ENCODE results near the gene PSG3.
"Not testable (repeated sequence)": the region's sequence is repeated elsewhere in the genome, so short reads cannot be mapped to it uniquely, and the experiment has no call there.

The PSG3 gene

DNA sequence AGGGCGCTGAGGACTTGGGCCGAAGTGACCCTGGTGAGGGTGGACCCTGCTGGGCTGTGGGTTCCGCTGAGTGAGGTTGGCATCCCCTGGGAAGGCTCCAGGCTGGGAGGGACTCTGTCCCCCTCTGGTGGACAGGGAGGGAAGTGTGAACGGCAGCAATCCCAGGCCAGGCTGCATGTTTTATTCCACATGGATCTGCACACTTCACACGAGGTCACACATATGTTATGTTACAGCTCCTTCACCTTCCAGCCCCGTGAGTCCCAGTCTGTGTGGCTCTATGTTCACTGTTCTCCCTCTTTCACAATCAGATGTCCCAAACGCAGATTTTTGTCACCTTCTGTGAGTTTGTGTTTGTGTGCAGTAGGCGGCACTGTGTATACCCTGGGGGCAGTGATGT, 27.0 kb upstream of the PSG3 start:
- TF ChIP-seq, protein P1, sequence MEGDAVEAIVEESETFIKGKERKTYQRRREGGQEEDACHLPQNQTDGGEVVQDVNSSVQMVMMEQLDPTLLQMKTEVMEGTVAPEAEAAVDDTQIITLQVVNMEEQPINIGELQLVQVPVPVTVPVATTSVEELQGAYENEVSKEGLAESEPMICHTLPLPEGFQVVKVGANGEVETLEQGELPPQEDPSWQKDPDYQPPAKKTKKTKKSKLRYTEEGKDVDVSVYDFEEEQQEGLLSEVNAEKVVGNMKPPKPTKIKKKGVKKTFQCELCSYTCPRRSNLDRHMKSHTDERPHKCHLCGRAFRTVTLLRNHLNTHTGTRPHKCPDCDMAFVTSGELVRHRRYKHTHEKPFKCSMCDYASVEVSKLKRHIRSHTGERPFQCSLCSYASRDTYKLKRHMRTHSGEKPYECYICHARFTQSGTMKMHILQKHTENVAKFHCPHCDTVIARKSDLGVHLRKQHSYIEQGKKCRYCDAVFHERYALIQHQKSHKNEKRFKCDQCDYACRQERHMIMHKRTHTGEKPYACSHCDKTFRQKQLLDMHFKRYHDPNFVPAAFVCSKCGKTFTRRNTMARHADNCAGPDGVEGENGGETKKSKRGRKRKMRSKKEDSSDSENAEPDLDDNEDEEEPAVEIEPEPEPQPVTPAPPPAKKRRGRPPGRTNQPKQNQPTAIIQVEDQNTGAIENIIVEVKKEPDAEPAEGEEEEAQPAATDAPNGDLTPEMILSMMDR (IDR thresholded peaks at IDR 0.05; ENCODE audit: insufficient read depth, low read length, poor library complexity, severe bottlenecking): peak; percentile 15
- H3K9ac ChIP-seq (ENCODE audit: low read length); H2AFZ ChIP-seq (ENCODE audit: low read depth, low read length, severe bottlenecking); H3K9me2 ChIP-seq (replicated peaks; ENCODE audit: insufficient read depth, low read length); H3K27ac ChIP-seq (ENCODE audit: low read depth, low read length); H3K79me2 ChIP-seq (ENCODE audit: insufficient read depth, low read length); H4K20me1 ChIP-seq (ENCODE audit: low read depth, low read length); H3K9me3 ChIP-seq (ENCODE audit: insufficient read depth, low read length); H3K4me2 ChIP-seq (ENCODE audit: low read depth, low read length, poor library complexity, severe bottlenecking); H3K36me3 ChIP-seq (ENCODE audit: low read length); H3K27me3 ChIP-seq (ENCODE audit: low read length); H3F3A ChIP-seq (ENCODE audit: insufficient read depth); H3K4me3 ChIP-seq (ENCODE audit: insufficient read depth, low read length, poor library complexity, severe bottlenecking): not testable (repeated sequence)

DNA sequence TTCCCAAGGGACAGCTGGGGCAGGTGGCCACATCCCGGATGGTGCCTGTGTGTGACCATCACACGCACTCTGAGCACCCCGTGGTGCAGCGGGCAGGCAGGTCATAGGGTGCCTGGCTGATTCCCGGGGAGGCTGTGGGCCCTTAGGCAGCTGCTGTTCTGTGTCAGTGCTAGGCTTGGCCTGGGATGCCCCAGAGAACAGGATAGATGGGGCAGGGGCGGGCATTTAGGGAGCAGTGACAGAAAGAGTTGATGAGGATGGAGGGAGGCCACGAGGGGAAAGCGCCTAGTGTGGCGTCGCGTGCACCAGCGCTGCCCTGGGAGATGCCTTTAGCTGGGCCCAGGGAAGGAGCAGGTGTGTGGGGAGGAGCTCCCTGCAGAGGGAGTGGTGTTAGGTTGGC, 26.6 kb upstream of the PSG3 start:
- H3F3A ChIP-seq (ENCODE audit: insufficient read depth); H3K9me3 ChIP-seq (ENCODE audit: insufficient read depth, low read length); H3K4me2 ChIP-seq (ENCODE audit: low read depth, low read length, poor library complexity, severe bottlenecking); H2AFZ ChIP-seq (ENCODE audit: low read depth, low read length, severe bottlenecking); H4K20me1 ChIP-seq (ENCODE audit: low read depth, low read length); H3K4me3 ChIP-seq (ENCODE audit: insufficient read depth, low read length, poor library complexity, severe bottlenecking); H3K9ac ChIP-seq (ENCODE audit: low read length); H3K27ac ChIP-seq (ENCODE audit: low read depth, low read length); H3K9me2 ChIP-seq (replicated peaks; ENCODE audit: insufficient read depth, low read length); H3K79me2 ChIP-seq (ENCODE audit: insufficient read depth, low read length); H3K36me3 ChIP-seq (ENCODE audit: low read length); H3K27me3 ChIP-seq (ENCODE audit: low read length): not testable (repeated sequence)

DNA sequence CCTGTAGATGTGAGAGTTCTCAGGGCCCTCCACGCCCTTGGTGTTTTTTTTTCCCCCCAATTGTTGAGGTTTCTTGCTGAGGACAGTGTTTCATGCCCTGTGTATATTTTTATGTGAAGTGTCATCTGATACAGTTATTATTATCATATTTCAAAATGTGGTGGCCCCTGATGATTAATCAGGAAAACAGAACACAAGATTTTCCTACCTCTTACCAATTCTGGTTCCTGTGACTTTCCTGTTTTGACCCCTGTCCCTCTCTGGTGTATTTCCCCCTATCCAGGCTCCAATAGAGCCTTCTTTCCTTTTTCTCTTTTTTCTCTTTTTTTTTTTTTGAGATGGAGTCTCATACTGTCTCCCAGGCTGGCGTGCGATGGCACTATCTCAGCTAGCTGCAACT, 24.6 kb upstream of the PSG3 start:
- no peak overlapping the region for H3K4me3 ChIP-seq (ENCODE audit: insufficient read depth, low read length, poor library complexity, severe bottlenecking)
- no peak overlapping the region for H3K4me2 ChIP-seq (ENCODE audit: low read depth, low read length, poor library complexity, severe bottlenecking)
- H3K9me3 ChIP-seq (ENCODE audit: insufficient read depth, low read length): no peaks in the 10 kb centered on the region
- H3K27ac ChIP-seq (ENCODE audit: low read depth, low read length): no peak overlapping the region
- H3F3A ChIP-seq (ENCODE audit: insufficient read depth): no peaks in the 10 kb centered on the region
- H4K20me1 ChIP-seq (ENCODE audit: low read depth, low read length): no peaks in the 10 kb centered on the region
- H3K9me2 ChIP-seq (replicated peaks; ENCODE audit: insufficient read depth, low read length): no peaks in the 10 kb centered on the region
- no peak overlapping the region for H2AFZ ChIP-seq (ENCODE audit: low read depth, low read length, severe bottlenecking)
- H3K27me3 ChIP-seq (ENCODE audit: low read length): no peaks in the 10 kb centered on the region
- no peak overlapping the region for H3K9ac ChIP-seq (ENCODE audit: low read length)
- H3K79me2 ChIP-seq (ENCODE audit: insufficient read depth, low read length): no peaks in the 10 kb centered on the region
- H3K36me3 ChIP-seq (ENCODE audit: low read length): no peaks in the 10 kb centered on the region
- no peak for TF ChIP-seq EZH2phosphoT487 (conservative IDR thresholded peaks at IDR 0.05; ENCODE audit: low read length)
- TF ChIP-seq, protein P1 (IDR thresholded peaks at IDR 0.05; ENCODE audit: insufficient read depth, low read length, poor library complexity, severe bottlenecking): no peak

DNA sequence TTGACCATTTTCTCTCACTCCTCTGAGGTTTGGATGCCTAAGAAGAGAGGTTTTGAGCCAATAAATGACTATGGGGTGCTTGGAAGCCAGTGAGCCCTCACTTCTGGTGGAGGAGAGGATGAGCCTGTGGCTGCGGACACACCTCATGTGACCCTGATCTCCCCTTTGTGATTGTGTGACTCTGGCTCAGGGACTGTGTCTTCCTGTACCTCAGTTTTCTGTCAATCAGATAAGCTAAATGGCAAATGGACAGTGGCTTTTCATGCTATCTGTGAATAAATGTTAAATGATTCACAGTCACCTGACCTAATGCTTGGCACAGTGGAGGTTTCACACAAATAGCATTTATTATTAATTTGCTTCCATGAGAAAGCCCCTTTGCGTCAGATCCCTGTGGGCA, 22.5 kb upstream of the PSG3 start:
- Histone ChIP-seq H3K27me3 (ENCODE audit: low read length) (no peaks in the 10 kb centered on the region), H3K9me2 (replicated peaks; ENCODE audit: insufficient read depth, low read length) (no peaks in the 10 kb centered on the region), H3F3A (ENCODE audit: insufficient read depth) (no peaks in the 10 kb centered on the region), H3K79me2 (ENCODE audit: insufficient read depth, low read length) (no peaks in the 10 kb centered on the region), H3K9ac (ENCODE audit: low read length) (no peak overlapping the region), H4K20me1 (ENCODE audit: low read depth, low read length) (no peaks in the 10 kb centered on the region), H2AFZ (ENCODE audit: low read depth, low read length, severe bottlenecking) (no peak overlapping the region), H3K4me2 (ENCODE audit: low read depth, low read length, poor library complexity, severe bottlenecking) (no peak overlapping the region), H3K36me3 (ENCODE audit: low read length) (no peaks in the 10 kb centered on the region), H3K27ac (ENCODE audit: low read depth, low read length) (no peak overlapping the region), H3K9me3 (ENCODE audit: insufficient read depth, low read length) (no peaks in the 10 kb centered on the region), H3K4me3 (ENCODE audit: insufficient read depth, low read length, poor library complexity, severe bottlenecking) (no peak overlapping the region)
- TF ChIP-seq, protein P1 (IDR thresholded peaks at IDR 0.05; ENCODE audit: insufficient read depth, low read length, poor library complexity, severe bottlenecking): no peak
- TF ChIP-seq EZH2phosphoT487 (conservative IDR thresholded peaks at IDR 0.05; ENCODE audit: low read length): no peak

DNA sequence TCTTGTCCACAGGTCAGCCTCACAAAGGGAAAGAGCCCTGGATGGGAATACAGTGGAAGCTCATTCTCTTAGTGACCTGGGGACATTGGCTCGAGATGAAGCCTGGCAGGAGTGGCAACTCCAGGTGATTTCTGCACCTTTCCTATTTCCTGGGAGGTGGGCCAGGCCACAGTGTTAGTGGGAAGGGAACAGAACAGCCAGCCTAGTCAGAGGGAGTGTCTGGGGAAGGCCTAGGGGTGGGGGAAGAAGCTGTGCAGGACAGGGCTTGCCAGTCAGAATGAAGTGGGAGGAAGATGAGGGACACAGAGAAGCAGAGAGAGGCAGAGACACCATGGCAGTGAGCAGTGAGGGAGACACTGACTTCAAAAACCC, 21.6 kb upstream of the PSG3 start:
- H3K9me3 ChIP-seq (ENCODE audit: insufficient read depth, low read length); H3K27ac ChIP-seq (ENCODE audit: low read depth, low read length); H3F3A ChIP-seq (ENCODE audit: insufficient read depth); H4K20me1 ChIP-seq (ENCODE audit: low read depth, low read length); H3K4me3 ChIP-seq (ENCODE audit: insufficient read depth, low read length, poor library complexity, severe bottlenecking); H3K27me3 ChIP-seq (ENCODE audit: low read length); H3K79me2 ChIP-seq (ENCODE audit: insufficient read depth, low read length); H3K4me2 ChIP-seq (ENCODE audit: low read depth, low read length, poor library complexity, severe bottlenecking); H3K36me3 ChIP-seq (ENCODE audit: low read length); H3K9ac ChIP-seq (ENCODE audit: low read length); H2AFZ ChIP-seq (ENCODE audit: low read depth, low read length, severe bottlenecking); H3K9me2 ChIP-seq (replicated peaks; ENCODE audit: insufficient read depth, low read length): not testable (repeated sequence)
